Fibroblast of peridontal ligament (primary cell): Measurements from ENCODE around the gene CABCOCO1.
"Not testable (repeated sequence)": the region's sequence is repeated elsewhere in the genome, so short reads cannot be mapped to it uniquely, and the experiment has no call there.

ENCODE experiments used
- DNase-seq: peaks from one replicate; pipeline ENCODE4 v3.0.0-alpha.2; 2010; ENCODE audit errors: extremely low read depth

Gene CABCOCO1

GRCh38 chr10:61712105-61712504 is 49.4 kb downstream of the CABCOCO1 start:
- not testable (repeated sequence) for DNase-seq

GRCh38 chr10:61719475-61719874 is 56.7 kb downstream of the CABCOCO1 start:
- DNase-seq = not testable (repeated sequence)

- no peak for DNase-seq
Measured at GRCh38 chr10:61719906-61720305, 57.2 kb downstream of the CABCOCO1 start.

GRCh38 chr10:61721431-61721830 is 58.7 kb downstream of the CABCOCO1 start:
- no peak for DNase-seq

- DNase-seq = not testable (repeated sequence)
Measured at GRCh38 chr10:61725221-61725620, 62.5 kb downstream of the CABCOCO1 start.

GRCh38 chr10:61729596-61729995 is 66.9 kb downstream of the CABCOCO1 start:
- no peak for DNase-seq

GRCh38 chr10:61730671-61731070 is 67.9 kb downstream of the CABCOCO1 start:
- DNase-seq = no peak

- no peak for DNase-seq
Measured at GRCh38 chr10:61731638-61732037, 68.9 kb downstream of the CABCOCO1 start.

- no peak for DNase-seq
Measured at GRCh38 chr10:61732629-61733278, 70.0 kb downstream of the CABCOCO1 start.

GRCh38 chr10:61733358-61733940 is 70.7 kb downstream of the CABCOCO1 start:
- peak; percentile 82 for DNase-seq

GRCh38 chr10:61735882-61736281 is 73.2 kb downstream of the CABCOCO1 start:
- DNase-seq = no peak

GRCh38 chr10:61737455-61737854 is 74.7 kb downstream of the CABCOCO1 start:
- DNase-seq = not testable (repeated sequence)

- no peak for DNase-seq
Measured at GRCh38 chr10:61742812-61743211, 80.1 kb downstream of the CABCOCO1 start.

- no peak for DNase-seq
Measured at GRCh38 chr10:61744469-61744868, 81.7 kb downstream of the CABCOCO1 start.

- DNase-seq = no peak
Measured at GRCh38 chr10:61746377-61746776, 83.6 kb downstream of the CABCOCO1 start.

GRCh38 chr10:61747307-61747706 is 84.6 kb downstream of the CABCOCO1 start:
- DNase-seq = no peak

- DNase-seq = peak; percentile 41
Measured at GRCh38 chr10:61749291-61749690, 86.6 kb downstream of the CABCOCO1 start.

- DNase-seq = peak; percentile 60
Measured at GRCh38 chr10:61750943-61751471, 88.3 kb downstream of the CABCOCO1 start.

GRCh38 chr10:61751599-61751998 is 88.9 kb downstream of the CABCOCO1 start:
- DNase-seq = peak; percentile 65

- DNase-seq = peak; percentile 68
Measured at GRCh38 chr10:61752111-61753011, 89.6 kb downstream of the CABCOCO1 start.

GRCh38 chr10:61753453-61753852 is 90.7 kb downstream of the CABCOCO1 start:
- no peak for DNase-seq
